Hematopoietic multipotent progenitor cell (in vitro differentiated cells): Measurements from ENCODE around the gene NEK6. TPM values are rescaled to one million over a fixed set of nuclear protein-coding genes. Genes with fewer than 3 reads are reported as not detected.
A peak's percentile ranks its signal among the peaks of the same experiment; 100 is the strongest.

Experiments
- DNase-seq, 3 donors: peaks; one replicate each; pipeline ENCODE4 v3.0.0-alpha.2; 2011 to 2015; ENCODE audit warnings: low read depth in 2 of 3, low spot score in 2 of 3
- total RNA-seq: library from RNA; depleted of rRNA; stranded (reverse); fragments of >200 nt; gene quantifications from one replicate; pipeline ENCODE4 v1.2.3, GENCODE V29; 2012

NEK6 gene
- total RNA-seq, 1 donor = 22.6 TPM

DNA sequence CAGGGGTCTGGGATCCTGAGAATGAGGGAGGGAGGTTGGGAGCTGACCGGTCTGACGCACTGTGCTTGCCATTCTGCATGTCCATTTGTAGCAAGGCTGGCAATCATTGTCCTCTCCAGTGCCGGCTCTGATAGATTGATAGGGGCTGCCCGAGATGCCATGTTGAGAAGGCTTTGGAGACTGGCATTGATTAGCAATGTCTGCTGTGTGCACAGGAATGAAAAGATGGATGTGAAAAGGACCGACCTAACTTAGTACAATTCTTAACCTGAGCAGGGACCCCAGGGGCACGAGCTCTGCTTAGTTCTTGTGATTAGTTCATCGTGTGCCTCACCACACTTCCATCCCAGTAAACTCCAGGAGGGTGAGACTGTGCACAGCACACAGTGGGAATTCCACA lies 17.0 kb downstream of the NEK6 start:
- no peak for DNase-seq

- no peak for DNase-seq
These were observed 19.7 kb downstream of the NEK6 start for GRCh38 chr9:124277420-124277819.

GRCh38 chr9:124278054-124278540 lies 20.3 kb downstream of the NEK6 start:
- peak in 2 of 3 donors; percentile 84 to 93 for DNase-seq

DNA sequence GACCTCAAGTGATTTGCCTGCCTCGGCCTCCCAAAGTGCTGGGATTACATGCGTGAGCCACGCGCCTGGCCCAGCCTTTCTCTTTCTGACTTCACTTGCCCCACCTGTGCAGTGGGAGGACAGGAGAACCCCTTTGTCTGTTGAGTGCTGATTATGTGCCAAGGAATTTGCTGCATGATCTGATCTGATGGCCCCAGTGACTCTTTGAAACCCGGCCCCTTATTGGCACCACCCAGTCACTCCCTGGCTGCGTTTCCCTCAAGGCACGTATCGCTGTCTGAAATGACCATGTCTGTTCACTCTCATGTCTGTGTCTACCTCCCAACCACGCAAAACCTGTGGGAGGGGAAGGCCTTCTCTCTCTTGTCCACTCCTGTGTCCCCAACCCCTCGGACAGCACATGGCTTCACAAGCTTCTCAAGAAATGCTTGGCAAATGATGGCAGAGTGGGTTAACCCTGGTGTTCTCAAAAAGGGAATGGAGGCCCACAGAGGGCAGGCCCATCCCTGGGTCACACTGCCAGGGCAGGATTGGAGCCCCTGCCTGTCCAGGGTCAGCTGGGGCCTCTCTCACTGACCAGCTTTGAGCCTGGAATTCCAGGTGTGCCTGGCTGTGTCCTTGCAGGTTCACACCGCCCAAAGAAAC lies 21.9 kb downstream of the NEK6 start:
- no peak for DNase-seq

- DNase-seq = peak in 1 of 3 donors; percentile 72
These were observed 22.5 kb downstream of the NEK6 start for GRCh38 chr9:124280176-124280691.

- peak in 2 of 3 donors; percentile 84 to 86 for DNase-seq
These were observed 24.2 kb downstream of the NEK6 start for GRCh38 chr9:124281931-124282371.

- DNase-seq = peak in 2 of 3 donors; percentile 42 to 51
These were observed 24.9 kb downstream of the NEK6 start for GRCh38 chr9:124282442-124283227.

DNA sequence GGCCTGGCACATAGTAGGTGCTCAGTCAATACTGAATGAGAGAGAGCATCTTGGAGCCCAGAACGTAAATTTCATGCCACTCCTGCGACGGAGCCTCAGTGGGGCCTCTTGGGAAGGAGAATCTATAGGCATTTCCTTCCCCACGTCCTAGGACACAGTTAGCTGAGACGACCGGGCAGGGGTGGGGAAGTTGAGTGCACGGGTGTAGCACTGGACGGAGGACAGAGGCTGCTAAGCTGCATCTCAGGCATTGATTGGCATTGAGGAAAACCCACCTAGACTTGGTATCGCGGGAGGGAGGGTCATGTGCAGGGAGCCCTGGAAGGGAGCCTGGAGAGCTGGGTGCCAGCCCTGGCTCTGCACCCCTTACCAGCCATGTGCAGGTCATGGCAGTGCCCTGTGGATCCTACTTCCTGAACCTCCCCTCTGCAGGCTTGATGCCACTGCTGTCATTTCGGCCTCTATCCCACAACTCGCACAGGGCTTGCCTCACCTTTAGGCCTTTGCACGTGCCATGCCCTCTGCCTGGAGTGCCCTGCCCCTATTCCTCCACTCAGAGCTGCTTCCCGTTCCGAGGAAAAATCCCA lies 25.6 kb downstream of the NEK6 start:
- no peak for DNase-seq

DNA sequence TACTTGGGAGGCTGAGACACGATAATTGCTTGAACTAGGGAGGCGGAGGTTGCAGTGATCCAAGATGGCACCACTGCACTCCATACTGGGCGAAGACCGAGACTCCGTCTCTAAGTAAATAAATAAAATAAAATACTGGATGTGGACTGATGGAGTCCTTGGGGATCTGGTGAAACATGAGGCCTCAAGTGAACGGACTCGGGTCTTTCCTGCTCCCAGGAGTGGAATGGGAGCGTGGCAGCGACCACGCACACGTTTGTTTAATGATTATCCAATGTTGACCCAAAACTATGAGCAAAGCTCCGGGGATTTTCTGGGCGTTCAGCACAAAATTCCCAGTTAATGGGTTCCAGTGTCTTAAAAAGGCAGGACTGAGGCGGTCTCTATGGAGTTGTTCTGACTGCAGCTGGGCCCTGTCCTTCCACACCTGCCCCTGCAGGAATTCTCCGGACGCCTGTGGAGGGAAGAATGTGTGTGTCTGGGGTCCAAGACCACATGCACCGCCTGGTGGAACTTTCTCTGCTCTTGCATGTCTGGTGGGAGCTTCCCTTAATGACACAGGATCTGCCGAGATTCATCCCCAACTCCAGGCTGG lies 26.6 kb downstream of the NEK6 start:
- DNase-seq = no peak

GRCh38 chr9:124284940-124285441 lies 27.2 kb downstream of the NEK6 start:
- no peak for DNase-seq

DNA sequence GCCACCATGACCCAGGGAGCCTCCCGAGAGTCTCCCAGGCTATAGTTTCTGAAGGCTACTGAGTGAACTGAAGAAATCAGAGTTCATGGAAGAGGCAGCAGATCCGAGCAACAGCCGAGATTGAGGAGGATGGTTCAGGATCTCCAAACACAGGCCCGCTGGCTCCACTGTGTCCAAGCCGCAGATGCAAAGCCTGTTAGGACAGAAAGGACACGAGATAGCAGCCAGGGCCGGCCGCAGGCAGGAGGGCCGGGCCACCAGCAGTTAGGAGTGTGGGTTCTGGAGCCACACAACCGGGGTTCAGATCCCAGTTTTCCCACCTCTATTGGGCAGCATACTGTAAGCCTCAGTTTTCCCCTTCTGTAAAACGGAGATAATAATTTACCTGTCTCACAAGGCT lies 27.7 kb downstream of the NEK6 start:
- DNase-seq = no peak

DNA sequence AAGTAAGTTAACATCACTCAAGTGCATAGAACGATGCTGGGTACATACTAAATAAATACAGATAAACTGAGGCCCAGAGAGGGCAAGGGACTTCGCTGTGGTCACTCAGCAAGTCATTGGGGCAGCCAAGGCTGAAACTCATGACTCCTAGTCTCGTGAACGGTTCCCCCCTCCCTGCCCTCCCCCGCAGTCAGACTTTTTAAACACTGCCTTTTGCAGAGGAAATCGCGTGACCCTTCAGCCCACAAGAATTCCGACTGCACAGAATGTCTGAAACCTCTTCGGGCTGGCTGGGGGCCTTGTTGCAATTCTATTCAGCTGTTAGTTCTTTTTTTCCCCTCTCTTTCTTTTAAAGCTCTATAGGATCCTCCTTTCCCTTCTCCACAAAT lies 28.1 kb downstream of the NEK6 start:
- DNase-seq = peak in 2 of 3 donors; percentile 91 to 92

GRCh38 chr9:124286292-124286931 lies 28.7 kb downstream of the NEK6 start:
- peak in 2 of 3 donors; percentile 68 to 79 for DNase-seq

DNA sequence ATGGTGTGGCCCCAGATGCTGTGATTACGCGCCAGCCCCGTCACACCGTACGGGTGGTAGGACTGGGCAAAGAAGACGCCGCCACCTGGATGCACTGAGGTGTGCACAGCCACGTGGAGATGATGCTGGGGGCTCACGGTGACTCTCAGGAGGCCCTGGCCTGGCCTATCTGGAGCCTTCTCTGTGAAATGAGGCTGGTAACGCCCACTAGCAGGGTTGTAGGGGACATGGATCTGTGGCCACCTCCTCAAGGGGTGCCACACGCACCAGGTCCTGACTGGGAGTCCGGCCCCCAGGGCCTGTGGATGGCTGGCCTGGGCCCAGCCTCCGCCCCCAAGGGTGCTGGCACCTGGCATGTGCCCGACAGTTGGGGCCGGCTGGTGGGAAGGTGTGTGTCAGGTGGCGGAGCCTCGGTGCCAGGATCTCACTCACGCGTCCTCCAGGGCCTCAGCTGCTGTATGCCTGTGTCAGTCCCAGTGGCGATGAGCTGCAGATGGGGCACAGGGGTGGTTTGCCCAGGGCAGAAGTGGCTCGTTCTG lies 32.4 kb downstream of the NEK6 start:
- DNase-seq = peak in 1 of 3 donors; percentile 82

GRCh38 chr9:124290743-124291554 lies 33.2 kb downstream of the NEK6 start:
- peak in 1 of 3 donors; percentile 39 for DNase-seq

DNA sequence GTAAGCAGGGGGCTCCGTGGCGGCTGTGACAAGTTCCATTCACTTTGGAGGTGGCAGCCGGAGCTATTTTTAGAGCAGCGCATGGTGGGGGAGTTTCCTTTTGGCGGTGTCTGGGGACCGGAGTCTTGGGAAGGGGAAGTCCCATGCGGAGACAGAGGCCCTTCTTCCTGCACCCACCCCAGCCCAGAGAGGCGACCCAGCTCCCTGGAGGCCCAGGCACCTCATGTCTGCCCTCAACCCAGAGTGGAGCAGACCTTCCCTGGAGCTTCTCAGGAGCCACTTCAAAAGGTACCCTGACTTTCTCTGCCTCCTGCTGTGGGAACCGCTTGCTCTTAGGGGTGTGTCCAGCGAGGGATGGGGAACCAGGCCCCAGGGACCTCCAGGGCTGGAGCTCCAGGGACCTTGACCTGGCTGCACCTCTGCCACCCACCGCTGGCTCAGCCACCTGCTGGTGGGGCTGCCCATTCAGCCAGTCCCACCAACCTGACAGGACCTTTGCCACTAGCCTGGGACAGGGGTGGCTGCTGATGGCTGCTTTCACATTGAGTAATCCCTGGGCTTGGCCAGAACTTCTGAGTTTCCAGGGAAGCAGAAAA lies 34.1 kb downstream of the NEK6 start:
- DNase-seq = peak in 2 of 3 donors; percentile 69 to 71

DNA sequence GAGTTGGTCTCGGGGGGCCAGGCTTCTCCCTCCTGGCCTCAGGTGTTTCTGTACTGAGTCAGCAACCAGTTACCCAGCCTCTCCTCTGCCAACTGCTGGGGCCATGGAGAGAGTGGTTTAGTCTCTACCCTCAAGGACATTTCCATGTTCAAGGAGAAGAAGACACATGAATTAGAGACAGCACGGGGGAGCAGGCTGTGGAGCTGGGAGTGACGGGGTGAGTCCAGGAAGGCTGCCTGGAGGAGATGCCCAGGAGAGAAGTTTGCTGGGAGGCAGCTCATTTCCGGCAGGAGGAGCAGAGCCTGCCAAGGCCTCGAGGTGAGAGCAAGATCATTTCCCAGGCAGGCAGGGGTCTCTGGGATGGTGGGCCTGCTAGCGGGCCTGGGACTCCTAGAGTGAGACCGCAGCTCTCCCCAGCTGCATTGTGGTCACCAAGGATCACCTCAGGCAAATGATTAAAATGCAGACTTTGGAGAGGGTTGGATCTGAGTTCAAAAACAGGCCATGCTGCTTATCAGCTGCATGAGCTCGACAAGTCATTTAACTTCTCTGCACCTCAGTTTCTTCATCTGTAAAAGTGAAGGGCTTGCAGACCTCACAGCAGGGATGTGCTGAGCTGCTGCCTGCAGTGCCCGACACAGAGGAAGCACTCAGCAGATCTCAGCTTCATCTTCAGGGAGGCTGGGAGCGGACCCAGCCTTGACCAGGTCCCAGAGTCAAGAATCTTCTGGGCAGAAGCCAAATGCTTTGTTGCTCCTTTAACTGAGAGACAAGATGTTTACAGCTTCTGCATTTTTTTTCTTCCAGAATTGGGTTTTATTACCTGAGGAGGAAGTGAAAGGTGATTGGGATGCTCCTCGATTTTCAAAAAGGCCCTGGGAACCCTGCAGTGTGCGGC lies 35.2 kb downstream of the NEK6 start:
- DNase-seq = no peak
